Daoy (cell line): Measurements from ENCODE around the gene IFI16. TPM values are rescaled to one million over a fixed set of nuclear protein-coding genes. Genes with fewer than 3 reads are reported as not detected.
A peak's percentile ranks its signal among the peaks of the same experiment; 100 is the strongest.
"Not testable (repeated sequence)": the region's sequence is repeated elsewhere in the genome, so short reads cannot be mapped to it uniquely, and the experiment has no call there.

ENCODE experiments used
- DNase-seq: peaks from one replicate; pipeline ENCODE4 v3.0.0-alpha.2; 2015; ENCODE audit warnings: low read depth
- total RNA-seq: library from RNA; depleted of rRNA; stranded (reverse); fragments of >200 nt; shearing (Covaris generic); gene quantifications from 2 replicates; pipeline ENCODE4 v1.2.3, GENCODE V29; 2014; rRNA removed

IFI16 gene
- 23.7 and 24.5 TPM in 2 replicates for total RNA-seq

DNA sequence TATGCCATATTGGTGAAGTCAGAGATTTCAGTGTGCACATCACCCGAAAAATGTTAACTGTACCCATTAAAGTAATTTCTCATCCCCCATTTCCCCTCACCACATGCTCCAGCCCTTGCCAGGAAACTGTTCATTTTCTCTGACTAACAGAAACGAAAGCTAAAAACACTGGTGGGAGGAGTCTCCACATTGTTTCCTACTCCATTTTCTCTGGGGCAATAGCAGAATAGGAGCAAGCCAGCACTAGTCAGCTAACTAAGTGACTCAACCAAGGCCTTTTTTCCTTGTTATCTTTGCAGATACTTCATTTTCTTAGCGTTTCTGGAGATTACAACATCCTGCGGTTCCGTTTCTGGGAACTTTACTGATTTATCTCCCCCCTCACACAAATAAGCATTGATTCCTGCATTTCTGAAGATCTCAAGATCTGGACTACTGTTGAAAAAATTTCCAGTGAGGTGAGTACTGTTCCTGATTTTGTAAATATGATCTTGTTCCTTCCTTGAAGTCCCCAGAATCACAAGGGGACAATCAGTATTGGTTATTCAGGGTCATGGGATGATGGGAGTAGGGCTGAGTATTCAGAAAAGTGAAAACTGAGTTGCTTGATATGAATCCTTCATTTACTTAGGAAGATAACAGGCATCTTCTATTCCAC, at the start of gene IFI16:
TSS of gene IFI16 (plus strand) at position 204 of the 658 bp plus-strand sequence. CDS start 4,774 bp downstream, outside the sequence.
- DNase-seq, result peak; percentile 86

DNA sequence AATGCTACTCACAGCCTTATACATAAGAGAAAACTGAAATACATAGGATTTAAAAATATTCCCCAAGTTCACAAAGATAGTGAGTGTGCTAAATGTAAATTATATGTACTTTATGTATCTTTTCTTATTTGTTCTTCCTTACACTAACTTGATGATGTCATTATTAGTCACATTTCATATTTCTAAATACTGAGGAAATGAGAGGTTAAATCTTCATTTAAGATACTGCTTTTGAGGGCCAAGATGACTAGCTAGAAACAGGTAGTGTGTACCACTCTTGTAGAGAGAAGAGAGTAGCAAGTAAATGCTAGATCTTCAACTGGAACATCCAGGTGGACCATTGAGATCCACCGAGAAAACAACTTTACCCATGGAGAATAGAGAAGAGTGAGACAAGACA, 48.5 kb upstream of the IFI16 start:
- DNase-seq, result no peak

GRCh38 chr1:158962983-158963382, 46.7 kb upstream of the IFI16 start:
- no peak for DNase-seq

GRCh38 chr1:158969166-158969565, 40.5 kb upstream of the IFI16 start:
- DNase-seq, result no peak

DNA sequence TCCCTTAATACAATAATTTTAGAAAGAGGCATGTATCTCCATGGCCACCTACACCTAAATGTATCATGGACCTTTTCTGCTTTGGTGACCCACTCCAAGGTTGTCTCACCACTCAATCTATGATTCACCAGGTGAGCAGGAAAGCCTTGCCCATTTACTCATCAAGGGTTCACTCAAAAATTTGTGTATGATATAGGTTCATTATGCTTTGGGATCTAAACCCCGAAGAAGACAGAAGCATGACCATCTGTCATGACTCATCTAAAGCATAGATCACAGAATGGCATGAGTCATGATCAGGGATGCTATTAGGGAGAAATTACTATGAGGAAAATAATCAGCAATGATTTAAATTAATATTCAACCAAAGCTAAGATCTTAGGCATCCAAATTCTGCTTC, 39.9 kb upstream of the IFI16 start:
- DNase-seq, result no peak

- no peak for DNase-seq
These were observed 36.9 kb upstream of the IFI16 start for GRCh38 chr1:158972841-158973240.

DNA sequence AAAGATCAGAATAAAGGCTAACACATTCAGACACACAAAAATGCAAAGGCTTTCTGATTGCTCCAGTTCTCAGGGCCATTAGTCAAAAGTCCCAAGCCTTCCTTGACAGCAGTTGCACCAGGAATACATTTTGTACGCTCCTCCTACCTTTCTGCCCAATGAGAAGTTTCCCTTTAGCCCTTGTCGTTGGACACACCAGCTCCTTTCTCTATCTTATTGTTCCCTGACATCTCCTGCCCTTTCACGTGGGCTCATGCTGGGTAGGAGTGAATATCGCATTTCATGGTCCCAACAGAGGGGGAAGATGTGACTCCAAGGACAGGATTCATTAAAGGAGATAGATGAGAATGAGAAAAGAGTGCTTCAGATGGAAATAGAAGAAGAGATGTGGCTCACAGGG, 33.5 kb upstream of the IFI16 start:
- DNase-seq, result no peak

- DNase-seq, result no peak
These were observed 31.0 kb upstream of the IFI16 start for GRCh38 chr1:158978730-158979129.

DNA sequence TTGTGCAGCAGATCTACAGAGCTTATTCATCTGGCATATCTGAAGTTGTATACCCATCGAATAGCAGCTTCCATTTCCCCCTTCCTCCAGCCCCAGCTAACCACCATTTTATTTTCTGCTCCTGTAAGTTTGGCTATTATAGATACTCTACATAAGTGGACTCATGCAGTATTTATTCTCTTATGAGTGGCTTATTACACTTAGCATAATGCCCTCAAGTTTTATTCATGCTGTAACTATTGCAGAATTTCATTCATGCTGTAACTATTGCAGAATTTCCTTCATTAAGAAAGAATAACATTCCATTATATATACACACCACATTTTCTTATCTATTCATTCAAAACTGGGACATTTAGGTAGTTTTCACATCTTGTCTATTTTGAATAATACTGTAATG, 30.5 kb upstream of the IFI16 start:
- no peak for DNase-seq

- DNase-seq, result no peak
These were observed 26.5 kb upstream of the IFI16 start for GRCh38 chr1:158983235-158983634.

GRCh38 chr1:158984386-158984785, 25.3 kb upstream of the IFI16 start:
- DNase-seq, result no peak

GRCh38 chr1:158989424-158989823, 20.3 kb upstream of the IFI16 start:
- DNase-seq, result no peak

- DNase-seq, result no peak
These were observed 16.9 kb upstream of the IFI16 start for GRCh38 chr1:158992787-158993312.

- DNase-seq, result no peak
These were observed 12.7 kb upstream of the IFI16 start for GRCh38 chr1:158996998-158997397.

GRCh38 chr1:158998037-158998780, 11.5 kb upstream of the IFI16 start:
- DNase-seq, result no peak

GRCh38 chr1:158998781-158999161, 10.9 kb upstream of the IFI16 start:
- peak; percentile 52 for DNase-seq

DNA sequence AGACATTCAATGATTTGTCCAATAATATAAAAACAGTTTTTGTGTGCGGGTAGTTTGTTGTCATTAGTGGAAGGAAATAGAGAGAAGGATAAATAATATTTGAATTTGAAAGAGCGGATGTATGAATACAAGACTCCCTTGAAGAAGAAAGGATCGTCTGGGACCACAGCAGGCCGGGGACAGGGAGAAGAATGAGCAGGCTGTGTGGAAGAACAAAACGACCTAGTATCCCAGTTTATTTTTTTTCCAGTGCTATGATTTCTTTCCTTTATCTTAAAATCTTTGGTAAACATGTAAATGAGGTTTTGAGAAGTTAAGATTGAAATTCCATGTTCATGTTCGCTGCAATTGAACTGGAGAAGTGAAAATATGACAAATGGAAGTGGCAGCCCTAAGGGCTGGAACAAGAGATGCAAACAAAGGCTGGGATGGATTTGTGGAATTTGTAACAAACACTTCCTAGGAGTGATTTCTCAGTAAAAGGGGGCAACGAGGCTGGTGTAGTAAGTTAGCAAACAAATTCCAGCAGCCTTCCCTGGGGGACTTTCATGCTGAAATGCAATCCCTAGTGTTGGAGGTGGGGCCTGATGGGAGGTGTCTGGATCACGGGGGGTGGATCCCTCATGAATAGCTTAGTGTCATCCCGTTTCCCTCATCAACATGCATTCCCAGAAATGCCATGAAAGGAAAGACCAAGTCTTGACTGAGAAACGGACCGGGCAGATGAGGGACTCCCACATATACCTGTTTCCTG, 10.2 kb upstream of the IFI16 start:
- peak; percentile 84 for DNase-seq

GRCh38 chr1:159000070-159000409, 9.7 kb upstream of the IFI16 start:
- no peak for DNase-seq

DNA sequence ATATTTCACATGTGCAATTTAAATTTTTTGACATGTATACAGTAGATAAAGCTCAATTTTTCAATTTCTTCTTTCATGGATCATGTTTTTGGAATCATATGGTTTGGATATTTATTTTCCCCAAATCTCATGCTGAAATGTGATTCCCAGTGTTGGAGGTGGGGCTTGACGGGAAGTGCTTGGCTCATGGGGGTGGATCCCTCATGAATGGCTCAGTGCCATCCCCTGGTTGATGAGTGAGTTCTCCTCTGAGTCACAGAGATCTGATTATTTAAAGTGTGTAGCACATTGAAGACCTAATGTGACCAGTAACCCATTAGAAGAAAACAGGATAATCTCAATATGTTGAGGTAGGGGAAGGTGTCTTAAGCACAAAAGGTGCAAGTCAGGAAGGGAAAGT, 9.1 kb upstream of the IFI16 start:
- peak; percentile 94 for DNase-seq

- no peak for DNase-seq
These were observed 4.5 kb upstream of the IFI16 start for GRCh38 chr1:159005161-159005560.

- no peak for DNase-seq
These were observed 4.0 kb upstream of the IFI16 start for GRCh38 chr1:159005676-159006075.

DNA sequence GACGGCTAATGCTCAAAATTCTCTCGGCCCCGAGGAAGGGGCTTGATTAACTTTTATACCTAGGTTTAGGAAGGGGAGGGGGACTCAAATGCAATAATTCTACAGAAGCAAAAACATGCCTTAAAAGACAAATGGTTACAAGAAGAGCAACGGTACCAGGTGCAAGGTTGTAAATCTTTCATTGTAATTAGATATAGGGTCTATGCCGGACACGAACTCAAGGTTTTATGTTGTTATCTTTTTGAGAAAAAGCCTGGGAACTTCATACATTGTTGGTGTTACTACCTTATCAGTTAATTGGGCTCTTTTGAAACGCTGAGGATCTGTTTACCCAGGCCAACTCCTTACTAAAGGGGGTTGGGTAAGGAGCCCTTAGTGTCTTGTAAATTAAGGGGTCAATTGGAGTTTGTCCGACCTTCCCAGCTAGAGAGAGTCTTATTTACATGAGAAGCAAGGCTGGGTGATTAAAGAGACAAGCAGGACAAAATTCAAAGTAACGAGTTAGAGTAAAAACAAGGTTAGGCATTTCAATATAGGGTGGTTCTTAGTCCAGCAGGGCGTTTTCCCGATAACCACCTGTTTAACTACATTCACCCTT, 3.4 kb upstream of the IFI16 start:
- not testable (repeated sequence) for DNase-seq
